H1 (cell line): Measurements from ENCODE around the gene RNU7-1. TPM values are rescaled to one million over a fixed set of nuclear protein-coding genes. Genes with fewer than 3 reads are reported as not detected.

ENCODE experiments used
- CTCF ChIA-PET: fragments of 300-600 bp; sonication (Branson Sonifier 250); formaldehyde crosslinking; loops from one replicate; lab custom pipeline; 2021; ENCODE audit not compliant: partially characterized antibody; lab: Charles Lee
- POLR2A ChIA-PET: fragments of 300-600 bp; sonication (Branson Sonifier 250); formaldehyde crosslinking; loops from one replicate; lab custom pipeline; 2021; ENCODE audit warnings: inconsistent platforms; ENCODE audit not compliant: partially characterized antibody; lab: Charles Lee
- DNase-seq, 2 experiments: peaks; one replicate each; pipeline versions ENCODE4 v3.0.0 to v3.0.0-alpha.2; 2010 to 2022; ENCODE audit warnings: low spot score in 2 of 2, low read depth in 1 of 2, mixed read lengths in 1 of 2
- FAIRE-seq: peaks from 2 replicates; lab custom pipeline; 2011; peaks lifted over from hg19 to GRCh38; lab: Jason Lieb, UNC
- H2AFZ ChIP-seq: 2 replicates; pipeline ENCODE4 v1.8.1; 2012; ENCODE audit warnings: low read length, inconsistent platforms
- H2AK5ac ChIP-seq: 2 replicates; pipeline ENCODE4 v1.6.1; 2013; ENCODE audit warnings: low read depth, low read length
- H2BK120ac ChIP-seq: replicated peaks from 2 replicates; pipeline ENCODE3; 2013; ENCODE audit warnings: low read depth, low read length, inconsistent platforms
- H2BK12ac ChIP-seq: 2 replicates; pipeline ENCODE4 v1.6.1; 2013; ENCODE audit warnings: low read depth, low read length
- H2BK15ac ChIP-seq: 2 replicates; pipeline ENCODE4 v1.6.1; 2013; ENCODE audit warnings: low read length
- H2BK20ac ChIP-seq: 2 replicates; pipeline ENCODE4 v1.6.1; 2013; ENCODE audit warnings: low read length
- H2BK5ac ChIP-seq: 2 replicates; pipeline ENCODE4 v1.6.1; 2013; ENCODE audit warnings: low read depth, low read length
- H3K14ac ChIP-seq: 2 replicates; pipeline ENCODE4 v1.6.1; 2013; ENCODE audit warnings: inconsistent platforms; ENCODE audit not compliant: insufficient read length
- H3K18ac ChIP-seq: 2 replicates; pipeline ENCODE4 v1.6.1; 2013; ENCODE audit warnings: low read length; ENCODE audit errors: extremely low read depth
- H3K23ac ChIP-seq: 2 replicates; pipeline ENCODE4 v1.6.1; 2013; ENCODE audit warnings: inconsistent platforms; ENCODE audit not compliant: insufficient read length
- H3K23me2 ChIP-seq: 2 replicates; pipeline ENCODE4 v1.6.1; 2013; ENCODE audit warnings: low read depth, low read length
- H3K27ac ChIP-seq: 2 replicates; pipeline ENCODE4 v1.6.1; 2011; ENCODE audit warnings: low read depth, low read length, inconsistent platforms
- H3K27me3 ChIP-seq, 4 experiments: replicated peaks in 1 of 4; 1 replicate in 1 of 4; 2 replicates in 3 of 4; pipeline versions ENCODE4 v1.6.1 to v1.8.1; 2011 to 2013; ENCODE audit warnings: low read length in 3 of 4, mild to moderate bottlenecking in 3 of 4, inconsistent platforms in 2 of 4, mixed read lengths in 2 of 4, moderate library complexity in 1 of 4; ENCODE audit not compliant: control insufficient read depth in 3 of 4, insufficient read depth in 3 of 4; ENCODE audit errors: extremely low read depth in 1 of 4
- H3K36me3 ChIP-seq, 4 experiments: 2 replicates each; pipeline versions ENCODE4 v1.6.1 to v1.8.1; 2011 to 2013; ENCODE audit warnings: mild to moderate bottlenecking in 4 of 4, low read length in 3 of 4, moderate library complexity in 2 of 4, control low read depth in 1 of 4, inconsistent platforms in 1 of 4; ENCODE audit not compliant: insufficient read depth in 4 of 4, control insufficient read depth in 2 of 4
- H3K4ac ChIP-seq: replicated peaks from 2 replicates; pipeline ENCODE3; 2013; ENCODE audit warnings: low read length, low read depth, mixed read lengths, inconsistent platforms; ENCODE audit not compliant: insufficient read length
- H3K4me1 ChIP-seq, 4 experiments: replicated peaks in 1 of 4; 1 replicate in 1 of 4; 2 replicates in 3 of 4; pipeline versions ENCODE4 v1.6.1 to v1.8.1; 2011 to 2013; ENCODE audit warnings: low read length in 3 of 4, inconsistent platforms in 2 of 4, mixed read lengths in 1 of 4; ENCODE audit not compliant: insufficient read depth in 4 of 4, control insufficient read depth in 3 of 4
- H3K4me2 ChIP-seq, 2 experiments: 2 replicates each; pipeline versions ENCODE4 v1.6.1 to v1.8.1; 2011 to 2013; ENCODE audit warnings: low read depth in 2 of 2, low read length in 2 of 2, control low read depth in 1 of 2, inconsistent platforms in 1 of 2, mild to moderate bottlenecking in 1 of 2; ENCODE audit not compliant: insufficient read depth in 1 of 2
- H3K4me3 ChIP-seq, 4 experiments: fragments of 200-600, 300-600 bp in 1 of 4; sonication (generic), shearing (Covaris generic), sonication (Bioruptor Twin) in 1 of 4; 2 replicates each; pipeline versions ENCODE4 v1.5.1 to v1.8.1; 2011 to 2016; ENCODE audit warnings: low read length in 4 of 4, low read depth in 3 of 4, control low read depth in 2 of 4, inconsistent platforms in 2 of 4, mild to moderate bottlenecking in 2 of 4, mixed read lengths in 1 of 4, moderate library complexity in 1 of 4; ENCODE audit not compliant: insufficient read depth in 2 of 4; ENCODE audit errors: extremely low read depth in 1 of 4
- H3K56ac ChIP-seq: replicated peaks from 2 replicates; pipeline ENCODE3; 2013; ENCODE audit warnings: low read depth, mild to moderate bottlenecking, mixed read lengths, low read length, inconsistent platforms; ENCODE audit not compliant: insufficient read length
- H3K79me1 ChIP-seq: 2 replicates; pipeline ENCODE4 v1.6.1; 2013; ENCODE audit warnings: low read depth, low read length, control low read depth
- H3K79me2 ChIP-seq, 2 experiments: 2 replicates each; pipeline versions ENCODE4 v1.6.1 to v1.8.1; 2012 to 2013; ENCODE audit warnings: low read length in 2 of 2, mild to moderate bottlenecking in 2 of 2, inconsistent platforms in 1 of 2; ENCODE audit not compliant: insufficient read depth in 2 of 2, control insufficient read depth in 1 of 2
- H3K9ac ChIP-seq, 4 experiments: replicated peaks in 1 of 4; 1 replicate in 1 of 4; 2 replicates in 3 of 4; pipeline versions ENCODE4 v1.6.1 to v1.8.1; 2011 to 2013; ENCODE audit warnings: low read depth in 3 of 4, low read length in 3 of 4, control low read depth in 2 of 4, mild to moderate bottlenecking in 2 of 4, moderate library complexity in 2 of 4, inconsistent platforms in 1 of 4; ENCODE audit errors: extremely low read depth in 1 of 4
- H3K9me3 ChIP-seq, 2 experiments: 2 replicates each; pipeline versions ENCODE4 v1.6.1 to v1.8.1; 2012 to 2013; ENCODE audit warnings: mild to moderate bottlenecking in 2 of 2, moderate library complexity in 2 of 2, control low read depth in 1 of 2, inconsistent platforms in 1 of 2, low read depth in 1 of 2, low read length in 1 of 2, mixed read lengths in 1 of 2; ENCODE audit not compliant: insufficient read depth in 2 of 2
- H4K20me1 ChIP-seq, 2 experiments: replicated peaks in 1 of 2; 2 replicates each; pipeline versions ENCODE3 to v1.8.1; 2011 to 2013; ENCODE audit warnings: inconsistent platforms in 2 of 2, low read length in 2 of 2, mild to moderate bottlenecking in 1 of 2; ENCODE audit not compliant: insufficient read depth in 2 of 2, control insufficient read depth in 1 of 2
- H4K5ac ChIP-seq: 2 replicates; pipeline ENCODE4 v1.6.1; 2013; ENCODE audit warnings: low read length, low read depth, mixed read lengths, inconsistent platforms; ENCODE audit not compliant: insufficient read length
- H4K8ac ChIP-seq: 2 replicates; pipeline ENCODE4 v1.8.0; 2013; ENCODE audit warnings: mild to moderate bottlenecking, moderate library complexity, low read length, inconsistent platforms; ENCODE audit not compliant: insufficient read depth; ENCODE audit errors: extremely low read depth
- H4K91ac ChIP-seq: replicated peaks from 2 replicates; pipeline ENCODE3; 2013; ENCODE audit warnings: low read length, mixed read lengths, inconsistent platforms; ENCODE audit not compliant: insufficient read length
- BCL11A ChIP-seq, 2 experiments: IDR thresholded peaks; one replicate each; pipeline ENCODE4 v1.6.1; 2011; ENCODE audit warnings: low read depth in 2 of 2, low read length in 2 of 2, mild to moderate bottlenecking in 2 of 2
- CHD2 ChIP-seq: IDR thresholded peaks from 2 replicates; pipeline ENCODE4 v1.6.1; 2012; ENCODE audit warnings: low read length, improper control_type of control experiment
- CREB1 ChIP-seq: IDR thresholded peaks from 2 replicates; pipeline ENCODE4 v1.6.1; 2012; ENCODE audit warnings: inconsistent platforms
- KDM5A ChIP-seq: fragments of 200-600 bp; IDR thresholded peaks from 2 replicates; pipeline ENCODE4 v1.7.1; 2012; ENCODE audit warnings: mild to moderate bottlenecking, low read length, inconsistent platforms, mixed read lengths
- MAX ChIP-seq: IDR thresholded peaks from 2 replicates; pipeline ENCODE4 v1.6.1; 2012; ENCODE audit warnings: inconsistent platforms
- SP4 ChIP-seq: IDR thresholded peaks from 2 replicates; pipeline ENCODE4 v1.6.1; 2012; ENCODE audit warnings: low read length, inconsistent platforms
- TAF1 ChIP-seq: IDR thresholded peaks from 2 replicates; pipeline ENCODE4 v1.6.1; 2011; ENCODE audit warnings: mild to moderate bottlenecking, low read depth, low read length
- WGBS, 2 experiments: shearing (Covaris generic) in 1 of 2; methylation state at CpG; one replicate each; pipeline versions ENCODE4 v1.1.6 to v1.1.7; 2013 to 2015; ENCODE audit warnings: low lambda C conversion rate in 2 of 2, mixed read lengths in 2 of 2, inconsistent platforms in 1 of 2, low coverage in 1 of 2, missing lambda C conversion rate in 1 of 2; ENCODE audit not compliant: insufficient replicate concordance in 2 of 2, insufficient coverage in 1 of 2, insufficient read length in 1 of 2; ENCODE audit errors: extremely low coverage in 1 of 2, missing lambda C conversion rate in 1 of 2; 5-methylcytosine and 5-hydroxymethylcytosine counted together
- polyA plus RNA-seq, 7 experiments: library from polyadenylated mRNA; depleted of rRNA in 3 of 7; stranded (reverse) in 5 of 7; unstranded in 2 of 7; fragments of >200 nt in 5 of 7; fragments of 200-250 nt in 2 of 7; gene quantifications; 1 replicate in 5 of 7; 2 replicates in 1 of 7; 4 replicates in 1 of 7; pipeline versions ENCODE4 v1.2.1 to v1.2.3, GENCODE V29; 2011 to 2013; ENCODE audit warnings: missing spikeins in 2 of 7, mixed read lengths in 2 of 7
- total RNA-seq: library from RNA; stranded (reverse); fragmentation: NEBNext Ultra II Directional; extraction: Animal tissue kit (Norgen Biotek cat#: 25700); gene quantifications from 2 replicates; pipeline ENCODE4 v1.2.1, GENCODE V29; 2021
- TF ChIP-seq, protein P1 (sequence below), 3 experiments: IDR thresholded peaks; 1 replicate in 2 of 3; 2 replicates in 1 of 3; pipeline versions ENCODE4 v1.5.1 to v1.6.1; 2011; ENCODE audit warnings: low read length in 3 of 3, mild to moderate bottlenecking in 3 of 3, inconsistent platforms in 2 of 3, low read depth in 1 of 3, moderate library complexity in 1 of 3; ENCODE audit not compliant: insufficient read depth in 1 of 3; ENCODE audit errors: control extremely low read depth in 1 of 3

The RNU7-1 gene
- total and polyA plus RNA-seq, 2 of the 8 experiments (the other 6 are each of a cell fraction or from before 2014, with no cell fraction given) = not detected

DNA sequence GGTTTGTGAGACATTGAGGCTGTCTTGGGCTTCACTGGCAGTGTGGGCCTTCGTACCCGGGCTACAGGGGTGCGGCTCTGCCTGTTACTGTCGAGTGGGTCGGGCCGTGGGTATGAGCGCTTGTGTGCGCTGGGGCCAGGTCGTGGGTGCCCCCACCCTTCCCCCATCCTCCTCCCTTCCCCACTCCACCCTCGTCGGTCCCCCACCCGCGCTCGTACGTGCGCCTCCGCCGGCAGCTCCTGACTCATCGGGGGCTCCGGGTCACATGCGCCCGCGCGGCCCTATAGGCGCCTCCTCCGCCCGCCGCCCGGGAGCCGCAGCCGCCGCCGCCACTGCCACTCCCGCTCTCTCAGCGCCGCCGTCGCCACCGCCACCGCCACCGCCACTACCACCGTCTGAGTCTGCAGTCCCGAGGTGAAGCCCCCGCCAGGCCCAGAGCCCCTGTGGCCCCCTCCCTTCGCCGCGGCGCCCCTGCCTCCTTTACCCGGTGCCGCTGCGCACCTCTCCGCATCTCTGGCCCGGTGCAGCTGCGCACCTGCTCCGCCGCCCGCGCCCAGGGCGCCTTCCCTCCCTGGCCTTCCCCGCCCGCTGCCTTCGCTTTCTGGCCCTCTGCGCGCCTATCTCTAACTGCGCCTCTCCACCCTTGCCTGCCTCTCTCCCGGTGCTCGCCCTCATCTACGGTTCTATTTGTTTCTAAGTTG, 29.2 kb upstream of the RNU7-1 start, which contains the start of gene ENO2:
TSS of gene ENO2 (plus strand) at position 335 of the 701 bp plus-strand sequence. CDS start 1,253 bp downstream, outside the sequence.
- ChIA-PET POLR2A (interaction anchor here (0.7 to 39.6 kb wide), 9 partner anchors 10 to 86 kb away, joined by 3 to 1027 read pairs (median 5); partner anchors contain the start of genes ATN1, C12orf57, CDCA3 and LRRC23), CTCF (interaction anchor here (0.7 to 9.3 kb wide), 7 partner anchors 9 to 55 kb away, joined by 3 to 74 read pairs (median 8); partner anchors contain the start of gene LRRC23)
- Histone ChIP-seq H4K20me1 (peaks cover 0 to 2% of the 10 kb centered on the region in 2 experiments), H3K9me3 (no peaks in the 10 kb centered on the region), H4K91ac (peak within 1 kb of the TSS; percentile 62), H3K79me1 (peaks cover 4% of the 10 kb centered on the region), H3K9ac (peak within 1 kb of the TSS; percentile 43 to 74 (median 55)), H2AFZ (no peak within 1 kb of the TSS), H2BK5ac (peak within 1 kb of the TSS; percentile 60; the same call in 1 of the 2 replicates), H3K23ac (no peak within 1 kb of the TSS), H2BK15ac (peak within 1 kb of the TSS; percentile 75; the same call in 1 of the 2 replicates), H4K5ac (peak within 1 kb of the TSS; percentile 23), H2AK5ac (no peak within 1 kb of the TSS), H3K27ac (0 out of 2 replicates have a peak within 1 kb of the TSS, but pooled peaks have one; percentile 26), H3K4me1 (peaks cover 0 to 18% (median 9%) of the 10 kb centered on the region in 4 experiments; a peak in 6 of 7 replicates), H2BK120ac (peak within 1 kb of the TSS; percentile 55), H3K56ac (peak within 1 kb of the TSS; percentile 10), H3K14ac (no peak within 1 kb of the TSS), H2BK20ac (peak within 1 kb of the TSS; percentile 48; the same call in 1 of the 2 replicates), H3K18ac (peak within 1 kb of the TSS; percentile 87), H3K4me2 (peak within 1 kb of the TSS; percentile 84 to 92), H3K79me2 (peaks cover 0 to 9% of the 10 kb centered on the region in 2 experiments; a peak in 1 of 4 replicates), H3K23me2 (peaks cover 11% of the 10 kb centered on the region; the same call in 1 of the 2 replicates), H4K8ac (peak within 1 kb of the TSS; percentile 88), H3K27me3 (no peaks in the 10 kb centered on the region), H2BK12ac (peak within 1 kb of the TSS; percentile 87; the same call in 1 of the 2 replicates), H3K4me3 (peak within 1 kb of the TSS; percentile 67 to 86 (median 78)), H3K36me3 (peaks cover 7 to 34% (median 19%) of the 10 kb centered on the region in 4 experiments; a peak in 7 of 8 replicates), H3K4ac (peak within 1 kb of the TSS; percentile 94)
- FAIRE-seq (no peak), DNase-seq (peak in 1 of 2 experiments; percentile 72)
- WGBS, 2 experiments = 5% methylated on average over 29 of the region's 68 CpGs; no CpG with 5 or more reads in 1 of the 2 experiments
- TF ChIP-seq MAX (peak; percentile 21; the same call in 1 of the 2 replicates), BCL11A (IDR thresholded peaks at IDR 0.05; ENCODE audit: low read depth in 2 of 2, low read length in 2 of 2) (no peak), SP4 (no peak), CREB1 (0 out of 2 replicates have a peak, but pooled peaks have one; percentile 15), TAF1 (peak; percentile 37; the same call in 1 of the 2 replicates), CHD2 (no peak), KDM5A (no peak)
- TF ChIP-seq, protein P1, sequence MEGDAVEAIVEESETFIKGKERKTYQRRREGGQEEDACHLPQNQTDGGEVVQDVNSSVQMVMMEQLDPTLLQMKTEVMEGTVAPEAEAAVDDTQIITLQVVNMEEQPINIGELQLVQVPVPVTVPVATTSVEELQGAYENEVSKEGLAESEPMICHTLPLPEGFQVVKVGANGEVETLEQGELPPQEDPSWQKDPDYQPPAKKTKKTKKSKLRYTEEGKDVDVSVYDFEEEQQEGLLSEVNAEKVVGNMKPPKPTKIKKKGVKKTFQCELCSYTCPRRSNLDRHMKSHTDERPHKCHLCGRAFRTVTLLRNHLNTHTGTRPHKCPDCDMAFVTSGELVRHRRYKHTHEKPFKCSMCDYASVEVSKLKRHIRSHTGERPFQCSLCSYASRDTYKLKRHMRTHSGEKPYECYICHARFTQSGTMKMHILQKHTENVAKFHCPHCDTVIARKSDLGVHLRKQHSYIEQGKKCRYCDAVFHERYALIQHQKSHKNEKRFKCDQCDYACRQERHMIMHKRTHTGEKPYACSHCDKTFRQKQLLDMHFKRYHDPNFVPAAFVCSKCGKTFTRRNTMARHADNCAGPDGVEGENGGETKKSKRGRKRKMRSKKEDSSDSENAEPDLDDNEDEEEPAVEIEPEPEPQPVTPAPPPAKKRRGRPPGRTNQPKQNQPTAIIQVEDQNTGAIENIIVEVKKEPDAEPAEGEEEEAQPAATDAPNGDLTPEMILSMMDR (IDR thresholded peaks at IDR 0.05; ENCODE audit: control extremely low read depth in 1 of 3, insufficient read depth in 1 of 3, low read depth in 1 of 3, low read length in 3 of 3) = no peak
